ENCODE measurements around the gene ITIH3. TPM values are rescaled to one million over a fixed set of nuclear protein-coding genes. Genes with fewer than 3 reads are reported as not detected.

The ITIH3 gene
- polyA plus RNA-seq, 1 donor from 2014 or later, result not detected

GRCh38 chr3:52857133-52857532, 62.5 kb downstream of the ITIH3 start:
- H3K4me2 ChIP-seq (ENCODE audit: low read length), result no peak overlapping the region
- TF ChIP-seq REST (IDR thresholded peaks at IDR 0.05; ENCODE audit: borderline replicate concordance) (no peak), EP300 (conservative IDR thresholded peaks at IDR 0.05; ENCODE audit: poor library complexity, severe bottlenecking) (no peak), RAD21 (conservative IDR thresholded peaks at IDR 0.05) (no peak), MXI1 (conservative IDR thresholded peaks at IDR 0.05; ENCODE audit: poor library complexity, severe bottlenecking) (no peak), CTCF (IDR thresholded peaks at IDR 0.05; ENCODE audit: poor library complexity, severe bottlenecking) (no peak), TAF1 (IDR thresholded peaks at IDR 0.05; ENCODE audit: low read depth) (no peak), POLR2AphosphoS5 (IDR thresholded peaks at IDR 0.05) (no peak), SMC3 (conservative IDR thresholded peaks at IDR 0.05; ENCODE audit: poor library complexity) (no peak), EZH2 (IDR thresholded peaks at IDR 0.05; ENCODE audit: borderline replicate concordance, insufficient read depth, low read length, poor library complexity, severe bottlenecking) (no peak)
- H3K9me3 ChIP-seq (ENCODE audit: low read length), result no peaks in the 10 kb centered on the region
- no peaks in the 10 kb centered on the region for H3K27me3 ChIP-seq (ENCODE audit: insufficient read depth, low read depth, low read length)
- H2AFZ ChIP-seq (ENCODE audit: low read depth, low read length), result no peak overlapping the region
- no peaks in the 10 kb centered on the region for H3K79me2 ChIP-seq (replicated peaks; ENCODE audit: insufficient read depth, low read length)
- H3K36me3 ChIP-seq (ENCODE audit: insufficient read depth, low read length), result no peaks in the 10 kb centered on the region
- H3K9ac ChIP-seq (ENCODE audit: low read length), result no peak overlapping the region
- H3K4me3 ChIP-seq (ENCODE audit: low read length), result no peak overlapping the region
- H3K9me2 ChIP-seq (ENCODE audit: insufficient read depth, low read length), result no peaks in the 10 kb centered on the region
- H3F3A ChIP-seq (ENCODE audit: insufficient read depth, low read length, poor library complexity, severe bottlenecking), result no peaks in the 10 kb centered on the region
- H3K27ac ChIP-seq (ENCODE audit: low read length), result no peak overlapping the region
- no peaks in the 10 kb centered on the region for H4K20me1 ChIP-seq (ENCODE audit: insufficient read depth)

GRCh38 chr3:52857864-52858263, 63.3 kb downstream of the ITIH3 start:
- Histone ChIP-seq H3K4me2 (ENCODE audit: low read length) (no peak overlapping the region), H3F3A (ENCODE audit: insufficient read depth, low read length, poor library complexity, severe bottlenecking) (no peaks in the 10 kb centered on the region), H3K27ac (ENCODE audit: low read length) (no peak overlapping the region), H3K27me3 (ENCODE audit: insufficient read depth, low read depth, low read length) (no peaks in the 10 kb centered on the region), H3K36me3 (ENCODE audit: insufficient read depth, low read length) (no peaks in the 10 kb centered on the region), H4K20me1 (ENCODE audit: insufficient read depth) (no peaks in the 10 kb centered on the region), H3K4me3 (ENCODE audit: low read length) (no peak overlapping the region), H3K9me2 (ENCODE audit: insufficient read depth, low read length) (no peaks in the 10 kb centered on the region), H3K9me3 (ENCODE audit: low read length) (no peaks in the 10 kb centered on the region), H2AFZ (ENCODE audit: low read depth, low read length) (no peak overlapping the region), H3K9ac (ENCODE audit: low read length) (no peak overlapping the region), H3K79me2 (replicated peaks; ENCODE audit: insufficient read depth, low read length) (no peaks in the 10 kb centered on the region)
- TF ChIP-seq TAF1 (IDR thresholded peaks at IDR 0.05; ENCODE audit: low read depth) (no peak), SMC3 (conservative IDR thresholded peaks at IDR 0.05; ENCODE audit: poor library complexity) (no peak), CTCF (IDR thresholded peaks at IDR 0.05; ENCODE audit: poor library complexity, severe bottlenecking) (no peak), POLR2AphosphoS5 (IDR thresholded peaks at IDR 0.05) (no peak)

Small RNA genes lying within 50 kb of the gene (small RNA-seq; reads per million reads assigned to genes)
- gene MIR8064 (0 reads per million in 3 experiments), gene MUSTN1 (0 reads per million in 3 experiments)

Other genes with a start within 250 kb of the ITIH3 start
- 64.4 and 66.6 TPM in 2 replicates for gene PBRM1, start 108.9 kb upstream of the ITIH3 start, polyA plus RNA-seq
- 133 and 151 TPM in 2 replicates for gene GNL3, start 108.8 kb upstream of the ITIH3 start, polyA plus RNA-seq
- gene GLT8D1, start 89.0 kb upstream of the ITIH3 start, polyA plus RNA-seq, result 177 and 182 TPM in 2 replicates
- 97.4 TPM in 2 replicates for gene SPCS1, start 88.7 kb upstream of the ITIH3 start, polyA plus RNA-seq
- 29.0 and 45.6 TPM in 2 replicates for gene NEK4, start 23.9 kb upstream of the ITIH3 start, polyA plus RNA-seq
- gene ITIH1, start 17.2 kb upstream of the ITIH3 start, polyA plus RNA-seq, result not detected in 2 replicates
- gene ITIH4, start 35.9 kb downstream of the ITIH3 start, polyA plus RNA-seq, result 16.3 and 29.5 TPM in 2 replicates
- not detected in 2 replicates for gene MUSTN1, start 40.2 kb downstream of the ITIH3 start, polyA plus RNA-seq
- 14.6 and 24.9 TPM in 2 replicates for gene STIMATE, start 102.8 kb downstream of the ITIH3 start, polyA plus RNA-seq

All from neural cell (in vitro differentiated cells).